Panc1 (cell line): ENCODE results near the gene TBC1D9B.

Source experiments
- CTCF ChIP-seq: fragments of 450-650 bp; IDR thresholded peaks from 2 replicates; pipeline ENCODE4 v1.5.1; 2017; ENCODE audit warnings: mild to moderate bottlenecking
- POLR2AphosphoS5 ChIP-seq: IDR thresholded peaks from 2 replicates; pipeline ENCODE4 v1.6.1; 2012; ENCODE audit warnings: mild to moderate bottlenecking, low read depth, low read length, moderate library complexity
- REST ChIP-seq, 2 experiments: IDR thresholded peaks; 2 replicates each; pipeline ENCODE4 v1.6.1; 2011 to 2012; ENCODE audit warnings: low read depth in 2 of 2, control low read depth in 1 of 2, low read length in 1 of 2, mild to moderate bottlenecking in 1 of 2, moderate library complexity in 1 of 2; ENCODE audit not compliant: insufficient read depth in 1 of 2
- SIN3A ChIP-seq: IDR thresholded peaks from 2 replicates; pipeline ENCODE4 v1.6.1; 2012; ENCODE audit warnings: low read depth, mild to moderate bottlenecking, low read length, moderate library complexity, borderline replicate concordance; ENCODE audit not compliant: insufficient read depth
- TCF7L2 ChIP-seq: IDR thresholded peaks from 2 replicates; pipeline ENCODE4 v1.6.1; 2011; ENCODE audit warnings: mild to moderate bottlenecking, low read depth, low read length, inconsistent platforms

DNA sequence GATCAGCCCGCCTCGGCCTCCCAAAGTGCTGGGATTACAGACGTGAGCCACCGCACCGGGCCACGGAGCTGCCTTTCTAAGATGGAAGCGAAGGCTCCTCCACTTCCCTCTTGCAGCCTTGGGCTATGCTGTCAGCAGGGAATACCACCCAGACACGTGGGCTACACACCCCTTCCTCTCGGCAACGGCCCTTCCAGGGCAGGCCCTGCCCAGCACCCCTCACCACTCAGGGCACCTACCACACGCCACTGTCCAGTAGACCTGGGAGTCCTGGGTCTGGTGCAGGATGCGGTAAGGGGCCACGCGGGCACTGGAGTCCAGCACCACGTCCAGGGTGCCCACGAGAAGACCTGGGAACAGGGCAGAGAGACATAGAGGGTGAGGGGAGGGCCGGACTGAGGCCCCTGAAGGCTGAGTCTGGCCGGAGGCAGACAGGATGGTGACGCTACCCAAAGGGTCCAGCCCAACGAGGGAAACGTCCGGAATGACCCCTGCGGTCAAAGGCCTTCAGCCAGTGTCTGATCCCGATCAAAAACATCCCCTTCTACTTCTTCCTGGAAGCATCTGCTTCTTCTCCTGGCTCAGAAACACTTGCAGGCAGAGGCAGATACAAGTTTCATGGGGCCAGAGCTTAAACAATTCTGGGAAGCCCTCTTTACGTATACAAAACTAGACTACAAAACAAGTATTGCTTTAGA lies 3.1 kb downstream of the TBC1D9B start:
- TF ChIP-seq CTCF (no peak), POLR2AphosphoS5 (no peak), TCF7L2 (no peak), SIN3A (no peak), REST (IDR thresholded peaks at IDR 0.05; ENCODE audit: insufficient read depth in 1 of 2, low read depth in 2 of 2, low read length in 1 of 2) (no peak)
